ENCODE results near the gene GSTK1. TPM values are rescaled to one million over a fixed set of nuclear protein-coding genes. Genes with fewer than 3 reads are reported as not detected.

The GSTK1 gene
- total and polyA plus RNA-seq, 2 donors (not counting 1 experiment from before 2014, with no cell fraction given): 181 to 315 TPM

GRCh38 chr7:143221286-143221685, 42.0 kb upstream of the GSTK1 start:
- DNase-seq (no peak), ATAC-seq (ENCODE audit: low read depth) (no peak)
- no peak overlapping the region for H3K27ac Mint-ChIP-seq
- Histone ChIP-seq H3K36me3 (replicated peaks in 1 of 2; ENCODE audit: control extremely low read depth in 1 of 2, control insufficient read depth in 1 of 2, extremely low read depth in 1 of 2, insufficient read depth in 2 of 2, low read length in 1 of 2) (no peaks in the 10 kb centered on the region), H3K79me2 (ENCODE audit: control insufficient read depth, insufficient read depth, low read length) (no peaks in the 10 kb centered on the region), H3K9ac (ENCODE audit: low read length) (no peak overlapping the region), H3K4me2 (replicated peaks; ENCODE audit: low read depth, low read length, poor library complexity, severe bottlenecking) (no peak overlapping the region), H3K4me1 (ENCODE audit: control insufficient read depth in 2 of 2, insufficient read depth in 2 of 2, low read length in 2 of 2) (no peaks in the 10 kb centered on the region), H3K27ac (ENCODE audit: low read length in 2 of 2) (no peak overlapping the region), H2AFZ (ENCODE audit: insufficient read depth, low read depth, low read length, poor library complexity, severe bottlenecking) (no peak overlapping the region), H3K27me3 (replicated peaks in 1 of 4; ENCODE audit: control extremely low read depth in 1 of 4, control insufficient read depth in 3 of 4, insufficient read depth in 4 of 4, low read length in 3 of 4) (peaks cover 0 to 7% (median 4%) of the 10 kb centered on the region in 4 experiments), H3K9me3 (ENCODE audit: control extremely low read depth in 1 of 3, control insufficient read depth in 2 of 3, insufficient read depth in 1 of 3, low read length in 2 of 3) (no peaks in the 10 kb centered on the region), H3K4me3 (ENCODE audit: control extremely low read depth in 1 of 5, extremely low read depth in 1 of 5, insufficient read depth in 1 of 5, low read depth in 2 of 5, low read length in 4 of 5) (no peak overlapping the region), H4K20me1 (ENCODE audit: control insufficient read depth, insufficient read depth, low read length, poor library complexity, severe bottlenecking) (no peaks in the 10 kb centered on the region)
- no peak overlapping the region for H3K4me3 Mint-ChIP-seq
- WGBS (ENCODE audit: insufficient coverage): no CpG with 5 or more reads among the region's 2 CpGs
- intact Hi-C loops (cut with micrococcal nuclease): no loop called here
- TF ChIP-seq EZH2 (IDR thresholded peaks at IDR 0.05; ENCODE audit: borderline replicate concordance, insufficient read depth, low read depth, low read length, poor library complexity, severe bottlenecking): no peak
- no peak for TF ChIP-seq CTCF (IDR thresholded peaks at IDR 0.05)
- no peaks in the 10 kb centered on the region for H3K4me1 Mint-ChIP-seq
- no peaks in the 10 kb centered on the region for H3K9me3 Mint-ChIP-seq (ENCODE audit: insufficient read depth)
- ChIA-PET CTCF (interaction anchor here (0.8 to 11.5 kb wide), 7 partner anchors 19 to 617 kb away, joined by 3 to 809 read pairs (median 5); no protein-coding TSS in a partner anchor), POLR2A (no interaction called here)
- peaks cover 26% of the 10 kb centered on the region for H3K27me3 Mint-ChIP-seq

GRCh38 chr7:143221737-143222136, 41.5 kb upstream of the GSTK1 start, which contains the start of gene TAS2R40:
TAS2R40 (plus strand) TSS chr7:143222037; CDS start chr7:143222079, 42 bp downstream.
- no peaks in the 10 kb centered on the region for H3K4me1 Mint-ChIP-seq

More at GRCh38 chr7:143221737-143222136, 41.5 kb upstream of the GSTK1 start, which contains the start of gene TAS2R40:
- no peak within 1 kb of the TSS for H3K9ac ChIP-seq (ENCODE audit: low read length)
- H3K4me3 ChIP-seq (ENCODE audit: control extremely low read depth in 1 of 5, extremely low read depth in 1 of 5, insufficient read depth in 1 of 5, low read depth in 2 of 5, low read length in 4 of 5): peak within 1 kb of the TSS in 1 of 5 experiments; percentile 36
- ChIA-PET CTCF (interaction anchor here (0.6 to 11.5 kb wide), 8 partner anchors 19 to 618 kb away, joined by 3 to 809 read pairs (median 5); no protein-coding TSS in a partner anchor), POLR2A (no interaction called here)
- Mint-ChIP-seq H3K27me3 (peaks cover 26% of the 10 kb centered on the region), H3K27ac (no peak within 1 kb of the TSS), H3K9me3 (ENCODE audit: insufficient read depth) (no peaks in the 10 kb centered on the region), H3K4me3 (no peak within 1 kb of the TSS)
- no peaks in the 10 kb centered on the region for H4K20me1 ChIP-seq (ENCODE audit: control insufficient read depth, insufficient read depth, low read length, poor library complexity, severe bottlenecking)
- no peaks in the 10 kb centered on the region for H3K4me1 ChIP-seq (ENCODE audit: control insufficient read depth in 2 of 2, insufficient read depth in 2 of 2, low read length in 2 of 2)
- no peak within 1 kb of the TSS for H3K27ac ChIP-seq (ENCODE audit: low read length in 2 of 2)
- H3K9me3 ChIP-seq (ENCODE audit: control extremely low read depth in 1 of 3, control insufficient read depth in 2 of 3, insufficient read depth in 1 of 3, low read length in 2 of 3): no peaks in the 10 kb centered on the region
- no peak within 1 kb of the TSS for H3K4me2 ChIP-seq (replicated peaks; ENCODE audit: low read depth, low read length, poor library complexity, severe bottlenecking)
- DNase-seq: no peak
- TF ChIP-seq EZH2 (IDR thresholded peaks at IDR 0.05; ENCODE audit: borderline replicate concordance, insufficient read depth, low read depth, low read length, poor library complexity, severe bottlenecking) (no peak), CTCF (IDR thresholded peaks at IDR 0.05) (no peak)
- intact Hi-C loops (cut with micrococcal nuclease): no loop called here
- no peaks in the 10 kb centered on the region for H3K36me3 ChIP-seq (replicated peaks in 1 of 2; ENCODE audit: control extremely low read depth in 1 of 2, control insufficient read depth in 1 of 2, extremely low read depth in 1 of 2, insufficient read depth in 2 of 2, low read length in 1 of 2)
- no peaks in the 10 kb centered on the region for H3K79me2 ChIP-seq (ENCODE audit: control insufficient read depth, insufficient read depth, low read length)
- peaks cover 0 to 7% (median 4%) of the 10 kb centered on the region in 4 experiments for H3K27me3 ChIP-seq (replicated peaks in 1 of 4; ENCODE audit: control extremely low read depth in 1 of 4, control insufficient read depth in 3 of 4, insufficient read depth in 4 of 4, low read length in 3 of 4)
- no peak within 1 kb of the TSS for H2AFZ ChIP-seq (ENCODE audit: insufficient read depth, low read depth, low read length, poor library complexity, severe bottlenecking)
- WGBS (ENCODE audit: insufficient coverage): 87% methylated on average over 3 of the region's 3 CpGs
- ATAC-seq (ENCODE audit: low read depth): no peak

All from B cell (primary cell).